ENCODE data around the gene C15orf40.
"Not testable (repeated sequence)": the region's sequence is repeated elsewhere in the genome, so short reads cannot be mapped to it uniquely, and the experiment has no call there.

The C15orf40 gene

DNA sequence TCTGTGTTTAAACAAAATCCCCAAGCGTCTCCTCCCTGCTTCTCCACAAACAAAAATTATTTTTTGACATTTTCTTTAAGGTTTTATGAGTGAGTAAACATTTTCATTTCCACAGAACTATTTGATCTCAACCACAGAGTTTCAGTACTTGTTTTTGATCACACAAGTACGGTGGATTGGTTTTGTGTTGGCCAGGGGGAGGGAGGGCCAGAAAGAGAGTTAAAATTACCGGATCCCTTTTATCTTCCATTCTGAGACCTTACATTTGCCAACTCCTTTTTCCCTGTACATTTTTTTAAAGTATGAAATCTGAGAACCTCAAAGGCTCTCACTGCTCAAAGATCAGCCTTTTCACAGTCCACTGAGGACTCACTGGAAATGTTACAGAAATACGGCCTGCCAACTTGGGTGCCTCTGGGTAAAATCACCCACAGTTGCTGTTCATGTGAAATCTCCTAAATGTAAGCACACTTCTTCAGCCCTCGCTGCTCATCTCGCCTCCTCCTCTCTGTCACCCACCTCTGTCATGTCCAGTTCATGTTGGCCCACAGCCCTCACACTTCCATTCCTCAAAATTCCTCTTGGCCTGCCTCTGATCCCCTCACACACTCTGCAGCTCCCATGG lies 60.6 kb downstream of the C15orf40 start:
- no peak for DNase-seq

DNA sequence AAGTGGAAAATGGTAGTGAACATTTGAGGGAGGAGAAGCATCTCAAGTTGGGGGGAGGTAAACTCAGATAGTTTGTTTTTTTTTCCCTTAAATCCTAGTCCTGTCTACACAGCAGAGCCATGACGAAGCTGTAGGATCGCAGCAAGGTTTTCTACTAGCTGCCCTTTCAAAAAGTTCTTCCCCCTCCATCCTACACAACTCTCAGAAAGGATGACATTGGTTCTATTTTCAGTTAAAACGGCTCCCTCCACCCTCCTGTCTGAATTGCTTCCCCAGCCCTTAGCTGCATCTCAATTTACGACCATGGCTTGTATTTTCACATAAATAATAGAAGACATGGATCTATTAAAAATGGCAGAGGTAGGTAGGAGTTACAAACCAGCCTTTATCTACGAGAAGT lies 61.1 kb downstream of the C15orf40 start:
- DNase-seq, result no peak

DNA sequence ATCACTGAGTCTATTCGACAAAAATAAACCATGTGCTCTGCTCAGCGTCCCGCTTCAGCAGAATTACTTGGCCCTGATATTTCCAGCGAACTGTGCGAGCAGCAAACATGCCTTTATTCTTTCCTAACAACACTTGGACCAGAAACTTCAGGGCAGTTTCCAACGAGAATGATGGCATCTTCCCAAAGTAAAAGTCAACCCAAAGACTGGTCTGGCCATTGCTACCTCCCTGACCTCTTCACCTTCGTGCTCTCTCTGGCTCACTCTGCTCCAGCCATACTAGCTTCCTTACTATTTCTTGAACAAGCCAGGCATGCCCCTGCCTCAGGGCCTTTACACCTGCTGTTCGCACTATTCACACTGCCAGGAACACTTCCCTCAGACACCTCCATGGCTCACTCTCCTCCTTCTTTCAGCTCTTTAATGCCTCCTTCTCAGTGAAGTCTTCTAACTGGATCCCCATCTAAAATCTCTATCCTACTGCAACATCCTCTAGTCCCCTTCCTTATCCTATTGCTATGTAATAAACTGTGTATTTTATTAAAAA lies 65.2 kb downstream of the C15orf40 start:
- DNase-seq, result no peak

DNA sequence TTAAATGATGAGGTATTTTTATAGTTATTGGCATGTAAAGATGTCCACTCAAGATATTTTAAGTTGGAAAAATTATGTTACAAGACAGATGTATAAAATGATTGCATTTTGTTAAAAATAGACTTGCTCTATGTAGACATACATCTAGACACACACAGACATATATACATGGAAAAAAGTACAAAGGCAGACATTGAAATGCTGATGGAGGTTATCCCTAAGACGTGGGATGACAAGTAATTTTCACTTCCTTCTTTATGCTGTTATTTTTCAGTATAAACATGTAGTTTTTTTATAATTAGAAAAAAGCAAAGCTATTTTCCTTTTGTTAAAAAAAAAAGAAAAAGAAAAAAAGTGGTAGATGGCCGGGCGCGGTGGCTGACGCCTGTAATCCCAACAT lies 66.1 kb downstream of the C15orf40 start:
- no peak for DNase-seq

DNA sequence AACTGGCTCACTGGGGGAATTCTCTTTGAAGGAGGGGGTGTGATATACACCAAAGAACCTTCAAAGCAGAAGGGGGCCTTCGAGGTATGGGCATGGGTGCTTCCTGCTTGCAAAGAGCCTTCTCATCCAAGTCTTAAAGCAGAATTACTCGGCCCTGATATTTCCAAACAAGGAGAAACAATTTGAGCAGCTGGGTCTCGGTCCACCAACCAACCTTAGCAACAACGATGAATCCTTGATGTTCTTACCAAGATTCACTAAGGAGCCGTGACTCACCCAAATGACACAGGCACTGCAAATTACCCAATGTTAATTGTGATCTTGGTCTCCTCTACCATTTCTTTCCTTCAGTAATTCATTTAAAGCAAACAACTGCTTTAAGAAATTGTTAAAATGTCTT lies 66.6 kb downstream of the C15orf40 start:
- DNase-seq, result no peak

DNA sequence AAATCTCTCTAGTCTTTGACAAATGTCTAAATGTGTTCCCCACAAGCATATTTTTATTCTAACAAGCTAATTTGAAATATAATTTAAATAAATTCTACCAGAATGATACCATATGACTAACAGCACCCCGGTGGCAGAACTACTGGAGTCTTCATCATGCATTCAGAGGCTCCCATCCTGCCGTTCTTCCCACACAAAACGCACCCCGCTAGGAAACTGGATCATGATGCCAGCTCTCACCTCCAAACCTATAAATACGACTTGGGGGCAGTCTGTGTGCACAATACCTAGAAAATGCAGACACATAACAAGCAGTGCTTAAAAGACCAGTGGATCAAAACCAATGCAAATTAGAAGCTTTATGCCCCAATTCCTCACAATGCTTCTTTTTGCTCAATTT lies 67.4 kb downstream of the C15orf40 start:
- DNase-seq, result no peak

DNA sequence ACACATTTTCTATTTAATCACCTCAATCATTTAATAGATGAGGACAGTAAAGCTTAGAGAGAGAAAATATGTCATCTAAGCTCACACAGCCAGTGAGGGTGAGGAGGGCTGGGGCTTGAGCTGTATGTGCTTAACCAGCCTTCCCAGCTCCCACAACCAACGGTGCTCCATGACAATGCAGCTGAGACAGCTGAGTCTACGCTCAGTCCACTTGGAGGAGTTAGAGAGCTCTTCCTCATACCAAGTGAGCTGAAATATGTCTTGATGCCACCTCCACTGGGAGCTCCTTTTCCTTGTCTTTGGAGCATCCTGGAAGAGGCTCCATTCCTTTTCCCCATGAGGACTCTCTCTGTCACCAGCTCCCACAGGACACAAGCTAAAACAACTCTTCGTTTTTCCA lies 68.3 kb downstream of the C15orf40 start:
- no peak for DNase-seq

DNA sequence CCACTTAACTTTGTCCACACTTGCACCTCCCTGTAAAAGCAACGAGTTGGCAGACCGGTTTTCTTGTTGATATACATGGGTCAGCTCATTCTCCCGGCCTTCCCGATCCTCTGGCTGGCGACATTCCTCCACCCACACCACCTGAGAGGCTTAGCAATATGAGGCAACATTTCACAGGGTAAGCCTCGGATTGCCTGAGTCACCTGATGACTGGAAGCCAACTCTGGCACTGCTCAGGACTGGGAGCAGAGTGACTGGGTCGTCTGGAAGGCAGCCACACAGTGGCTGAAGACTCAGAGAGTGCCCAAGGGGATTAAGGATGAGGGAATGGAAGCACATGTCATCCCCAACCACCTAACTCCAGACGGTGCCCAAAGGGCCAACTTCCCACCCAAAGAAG lies 68.7 kb downstream of the C15orf40 start:
- DNase-seq, result no peak

DNA sequence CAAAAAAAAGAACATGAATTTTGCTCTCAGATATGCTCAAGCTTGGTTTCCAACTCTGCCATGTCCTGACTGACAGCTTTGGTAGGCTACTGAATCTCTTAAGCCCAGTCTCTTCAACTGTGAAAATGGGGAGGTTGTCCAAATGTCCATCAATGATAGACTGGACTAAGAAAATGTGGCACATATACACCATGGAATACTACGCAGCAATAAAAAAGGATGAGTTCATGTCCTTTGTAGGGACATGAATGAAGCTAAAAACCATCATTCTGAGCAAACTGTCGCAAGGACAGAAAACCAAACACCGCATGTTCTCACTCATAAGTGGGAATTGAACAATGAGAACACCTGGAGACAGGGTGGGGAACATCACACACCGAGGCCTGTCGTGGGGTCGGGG lies 71.8 kb downstream of the C15orf40 start:
- DNase-seq, result not testable (repeated sequence)
